ENCODE results near the gene FBXW12.

FBXW12 gene

GRCh38 chr3:48414376-48415250 lies 42.6 kb downstream of the FBXW12 start:
- no peaks in the 10 kb centered on the region for H3K27me3 ChIP-seq (ENCODE audit: insufficient read depth, low read length)
- H3K4me3 ChIP-seq (ENCODE audit: low read length) = no peak overlapping the region
- no peak overlapping the region for H2AFZ ChIP-seq (ENCODE audit: low read depth, low read length)
- H3K9me3 ChIP-seq (ENCODE audit: low read length) = no peaks in the 10 kb centered on the region
- peaks cover 99% of the 10 kb centered on the region for H3K36me3 ChIP-seq (ENCODE audit: insufficient read depth, low read length)
- H3K4me1 ChIP-seq (ENCODE audit: insufficient read depth, low read length) = no peaks in the 10 kb centered on the region

DNA sequence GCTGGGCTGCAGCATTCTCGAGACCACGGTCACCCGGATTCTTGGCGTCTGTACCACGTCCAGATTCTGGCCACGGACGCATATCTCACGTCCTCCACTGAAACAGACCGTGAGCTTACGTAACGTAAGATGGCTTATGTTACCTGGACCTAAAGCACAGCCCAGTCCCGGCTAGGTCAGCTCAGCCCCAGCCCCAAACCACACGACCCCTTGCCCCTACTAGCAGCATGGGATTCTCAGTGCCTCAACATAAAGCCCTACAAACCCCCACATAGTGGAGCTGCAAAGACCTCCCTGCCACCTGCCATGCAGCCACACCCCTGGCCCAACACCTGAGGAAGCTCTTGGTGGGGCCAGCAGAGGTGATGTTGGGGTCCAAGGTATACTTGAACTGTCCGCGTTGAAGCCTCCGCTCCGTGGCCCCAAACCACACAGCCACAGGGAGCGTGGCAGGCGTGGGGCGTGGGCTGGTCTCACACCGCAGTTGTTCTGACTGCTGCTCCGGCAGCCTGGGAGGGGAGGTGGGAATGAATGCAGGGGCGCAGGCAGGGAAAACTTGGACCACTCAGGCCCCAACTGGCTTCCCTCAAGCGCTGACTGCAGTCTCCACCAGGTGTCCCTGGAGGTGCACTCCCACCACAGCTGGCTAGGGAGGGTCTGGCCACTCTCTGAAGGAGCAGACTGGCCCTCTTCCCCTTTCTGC lies 43.4 kb downstream of the FBXW12 start:
- Histone ChIP-seq H3K27me3 (ENCODE audit: insufficient read depth, low read length) (no peaks in the 10 kb centered on the region), H2AFZ (ENCODE audit: low read depth, low read length) (no peak overlapping the region), H3K4me1 (ENCODE audit: insufficient read depth, low read length) (no peaks in the 10 kb centered on the region), H3K9me3 (ENCODE audit: low read length) (no peaks in the 10 kb centered on the region), H3K36me3 (ENCODE audit: insufficient read depth, low read length) (peaks cover 99% of the 10 kb centered on the region), H3K4me3 (ENCODE audit: low read length) (no peak overlapping the region)

DNA sequence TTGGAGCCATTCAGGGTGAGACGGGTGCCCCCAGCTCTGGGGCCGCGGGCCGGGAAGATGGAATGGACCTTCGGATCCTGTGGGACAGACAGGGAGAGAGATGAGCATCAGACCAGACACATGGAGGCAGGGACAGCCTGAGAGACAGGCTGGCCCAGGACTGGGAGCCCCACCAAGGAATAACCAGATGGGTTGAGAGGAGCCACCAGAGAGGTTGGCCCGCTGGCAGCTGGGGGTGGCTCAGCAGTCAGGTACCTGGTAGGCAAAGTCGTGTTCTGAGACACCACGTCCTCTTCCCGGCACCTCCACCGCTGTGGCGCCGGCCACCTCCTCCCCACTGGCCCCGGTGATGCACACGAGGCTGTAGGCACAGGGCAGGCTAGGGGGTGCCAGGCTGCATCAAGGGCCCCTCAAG lies 44.1 kb downstream of the FBXW12 start:
- Histone ChIP-seq H3K4me1 (ENCODE audit: insufficient read depth, low read length) (no peaks in the 10 kb centered on the region), H3K36me3 (ENCODE audit: insufficient read depth, low read length) (peaks cover 99% of the 10 kb centered on the region), H3K4me3 (ENCODE audit: low read length) (no peak overlapping the region), H3K27me3 (ENCODE audit: insufficient read depth, low read length) (no peaks in the 10 kb centered on the region), H3K9me3 (ENCODE audit: low read length) (no peaks in the 10 kb centered on the region), H2AFZ (ENCODE audit: low read depth, low read length) (no peak overlapping the region)

GRCh38 chr3:48416546-48416945 lies 44.5 kb downstream of the FBXW12 start:
- Histone ChIP-seq H3K4me3 (ENCODE audit: low read length) (no peak overlapping the region), H3K9me3 (ENCODE audit: low read length) (no peaks in the 10 kb centered on the region), H3K4me1 (ENCODE audit: insufficient read depth, low read length) (no peaks in the 10 kb centered on the region), H2AFZ (ENCODE audit: low read depth, low read length) (no peak overlapping the region), H3K27me3 (ENCODE audit: insufficient read depth, low read length) (no peaks in the 10 kb centered on the region), H3K36me3 (ENCODE audit: insufficient read depth, low read length) (peaks cover 99% of the 10 kb centered on the region)

DNA sequence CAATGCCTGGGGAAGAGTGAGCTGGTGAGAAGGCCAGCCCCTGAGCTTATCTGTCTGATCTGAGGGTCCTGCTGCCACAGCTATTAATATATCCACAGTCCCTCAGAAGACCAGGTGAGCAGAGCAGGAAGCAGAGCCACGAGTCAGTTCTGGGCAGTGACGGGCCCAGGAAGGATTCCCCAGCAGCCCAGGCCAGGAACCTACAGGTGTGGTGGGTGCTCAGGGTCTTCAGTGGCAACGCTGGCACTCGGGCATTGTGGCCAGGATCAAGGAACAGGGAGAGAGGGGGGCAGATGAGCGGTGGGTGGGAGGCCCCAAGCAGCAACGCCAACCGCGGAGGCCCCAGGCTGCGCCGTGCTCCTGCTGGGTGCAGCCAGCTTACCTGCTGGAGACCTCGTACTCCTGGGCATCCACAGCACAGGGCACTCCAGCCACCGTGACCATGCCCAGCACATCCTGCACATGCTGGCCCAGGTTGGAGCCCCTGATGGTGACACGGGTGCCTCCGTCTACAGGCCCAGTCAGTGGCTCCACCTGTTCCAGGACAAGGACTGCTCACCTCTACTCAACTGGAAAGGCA lies 45.6 kb downstream of the FBXW12 start:
- peaks cover 97% of the 10 kb centered on the region for H3K36me3 ChIP-seq (ENCODE audit: insufficient read depth, low read length)
- no peaks in the 10 kb centered on the region for H3K27me3 ChIP-seq (ENCODE audit: insufficient read depth, low read length)
- no peaks in the 10 kb centered on the region for H3K4me1 ChIP-seq (ENCODE audit: insufficient read depth, low read length)

DNA sequence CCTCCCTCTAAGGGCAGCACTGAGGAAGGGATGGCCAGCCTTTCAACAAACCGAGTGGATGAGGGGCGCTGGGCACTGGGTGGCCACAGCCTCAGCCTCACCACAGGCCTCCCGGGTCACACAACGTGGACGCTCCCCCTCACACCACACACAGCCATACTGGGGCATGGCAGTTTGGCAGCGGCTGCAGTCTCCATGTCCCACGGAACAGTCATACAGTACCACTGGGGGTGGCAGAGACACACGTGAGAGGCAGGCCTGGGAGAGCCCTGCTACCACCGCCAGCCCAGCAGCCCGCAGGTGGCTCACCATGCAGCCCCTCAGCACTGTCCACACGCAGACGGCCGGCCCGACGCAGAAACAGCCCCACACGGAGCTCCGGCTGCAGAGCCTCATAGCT lies 46.1 kb downstream of the FBXW12 start:
- no peaks in the 10 kb centered on the region for H3K27me3 ChIP-seq (ENCODE audit: insufficient read depth, low read length)
- H3K36me3 ChIP-seq (ENCODE audit: insufficient read depth, low read length) = peaks cover 97% of the 10 kb centered on the region
- no peaks in the 10 kb centered on the region for H3K4me1 ChIP-seq (ENCODE audit: insufficient read depth, low read length)
- H3K4me3 ChIP-seq (ENCODE audit: low read length) = no peak overlapping the region
- H2AFZ ChIP-seq (ENCODE audit: low read depth, low read length) = no peak overlapping the region
- no peaks in the 10 kb centered on the region for H3K9me3 ChIP-seq (ENCODE audit: low read length)

More for the DNA sequence above, 45.6 kb downstream of the FBXW12 start:
- no peaks in the 10 kb centered on the region for H3K9me3 ChIP-seq (ENCODE audit: low read length)
- no peak overlapping the region for H2AFZ ChIP-seq (ENCODE audit: low read depth, low read length)
- H3K4me3 ChIP-seq (ENCODE audit: low read length) = no peak overlapping the region

GRCh38 chr3:48418651-48419050 lies 46.6 kb downstream of the FBXW12 start:
- no peaks in the 10 kb centered on the region for H3K27me3 ChIP-seq (ENCODE audit: insufficient read depth, low read length)
- no peak overlapping the region for H2AFZ ChIP-seq (ENCODE audit: low read depth, low read length)
- peaks cover 97% of the 10 kb centered on the region for H3K36me3 ChIP-seq (ENCODE audit: insufficient read depth, low read length)
- H3K4me3 ChIP-seq (ENCODE audit: low read length) = no peak overlapping the region
- no peaks in the 10 kb centered on the region for H3K9me3 ChIP-seq (ENCODE audit: low read length)
- H3K4me1 ChIP-seq (ENCODE audit: insufficient read depth, low read length) = no peaks in the 10 kb centered on the region

DNA sequence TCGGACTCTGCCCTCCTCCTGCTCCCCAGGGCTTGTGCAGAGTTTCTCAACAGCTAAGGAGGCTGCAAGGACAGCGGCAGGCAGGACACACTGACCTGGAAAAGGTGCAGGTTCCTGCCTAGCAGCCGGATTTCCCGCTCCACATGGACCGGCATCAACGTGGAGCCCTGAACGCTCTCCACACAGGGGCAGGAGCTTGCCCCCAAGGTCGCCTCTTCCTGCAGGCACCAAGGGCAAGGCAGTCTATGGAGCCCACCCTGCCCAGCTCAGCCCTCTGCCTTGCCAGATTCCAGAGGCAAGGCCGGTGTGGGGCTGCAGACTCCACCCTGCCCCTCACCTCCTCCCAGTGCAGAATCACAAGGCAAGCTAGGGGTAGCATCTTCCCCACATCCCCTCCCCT lies 47.1 kb downstream of the FBXW12 start:
- H3K4me1 ChIP-seq (ENCODE audit: insufficient read depth, low read length) = no peaks in the 10 kb centered on the region
- no peak overlapping the region for H2AFZ ChIP-seq (ENCODE audit: low read depth, low read length)

GRCh38 chr3:48419597-48419996 lies 47.6 kb downstream of the FBXW12 start:
- no peaks in the 10 kb centered on the region for H3K27me3 ChIP-seq (ENCODE audit: insufficient read depth, low read length)
- no peaks in the 10 kb centered on the region for H3K4me1 ChIP-seq (ENCODE audit: insufficient read depth, low read length)
- no peak overlapping the region for H3K4me3 ChIP-seq (ENCODE audit: low read length)
- H3K9me3 ChIP-seq (ENCODE audit: low read length) = no peaks in the 10 kb centered on the region
- peaks cover 98% of the 10 kb centered on the region for H3K36me3 ChIP-seq (ENCODE audit: insufficient read depth, low read length)
- no peak overlapping the region for H2AFZ ChIP-seq (ENCODE audit: low read depth, low read length)

More for the DNA sequence above, 47.1 kb downstream of the FBXW12 start:
- no peaks in the 10 kb centered on the region for H3K27me3 ChIP-seq (ENCODE audit: insufficient read depth, low read length)
- H3K9me3 ChIP-seq (ENCODE audit: low read length) = no peaks in the 10 kb centered on the region
- H3K4me3 ChIP-seq (ENCODE audit: low read length) = no peak overlapping the region
- peaks cover 97% of the 10 kb centered on the region for H3K36me3 ChIP-seq (ENCODE audit: insufficient read depth, low read length)

GRCh38 chr3:48420561-48420960 lies 48.5 kb downstream of the FBXW12 start:
- H3K9me3 ChIP-seq (ENCODE audit: low read length) = no peaks in the 10 kb centered on the region
- H3K36me3 ChIP-seq (ENCODE audit: insufficient read depth, low read length) = peaks cover 94% of the 10 kb centered on the region
- H3K4me1 ChIP-seq (ENCODE audit: insufficient read depth, low read length) = peaks cover 2% of the 10 kb centered on the region
- no peak overlapping the region for H2AFZ ChIP-seq (ENCODE audit: low read depth, low read length)
- H3K4me3 ChIP-seq (ENCODE audit: low read length) = no peak overlapping the region
- H3K27me3 ChIP-seq (ENCODE audit: insufficient read depth, low read length) = no peaks in the 10 kb centered on the region

DNA sequence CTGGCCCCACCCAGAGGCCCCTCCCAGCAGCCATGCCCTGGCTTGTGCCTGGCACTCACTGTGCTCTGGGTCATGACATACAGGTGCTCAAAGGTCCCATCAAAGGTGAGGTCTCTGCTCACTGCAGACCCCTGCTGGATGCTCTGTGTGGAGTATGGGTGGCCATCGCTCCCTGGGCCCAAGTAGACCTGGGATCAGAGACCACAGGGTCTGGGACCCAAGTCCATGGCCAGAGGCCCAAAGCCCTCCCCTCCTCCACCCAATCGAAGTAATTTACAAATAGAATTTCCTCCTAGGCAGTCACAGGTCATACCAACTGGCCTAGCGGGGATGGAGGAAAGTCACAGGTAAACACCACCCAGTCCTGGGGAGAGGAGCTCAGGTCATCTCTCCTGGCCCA lies 50.3 kb downstream of the FBXW12 start:
- H3K36me3 ChIP-seq (ENCODE audit: insufficient read depth, low read length) = peaks cover 77% of the 10 kb centered on the region
- H3K27me3 ChIP-seq (ENCODE audit: insufficient read depth, low read length) = no peaks in the 10 kb centered on the region
- H2AFZ ChIP-seq (ENCODE audit: low read depth, low read length) = no peak overlapping the region
- H3K9me3 ChIP-seq (ENCODE audit: low read length) = no peaks in the 10 kb centered on the region
- no peak overlapping the region for H3K4me3 ChIP-seq (ENCODE audit: low read length)
- H3K4me1 ChIP-seq (ENCODE audit: insufficient read depth, low read length) = peaks cover 16% of the 10 kb centered on the region

DNA sequence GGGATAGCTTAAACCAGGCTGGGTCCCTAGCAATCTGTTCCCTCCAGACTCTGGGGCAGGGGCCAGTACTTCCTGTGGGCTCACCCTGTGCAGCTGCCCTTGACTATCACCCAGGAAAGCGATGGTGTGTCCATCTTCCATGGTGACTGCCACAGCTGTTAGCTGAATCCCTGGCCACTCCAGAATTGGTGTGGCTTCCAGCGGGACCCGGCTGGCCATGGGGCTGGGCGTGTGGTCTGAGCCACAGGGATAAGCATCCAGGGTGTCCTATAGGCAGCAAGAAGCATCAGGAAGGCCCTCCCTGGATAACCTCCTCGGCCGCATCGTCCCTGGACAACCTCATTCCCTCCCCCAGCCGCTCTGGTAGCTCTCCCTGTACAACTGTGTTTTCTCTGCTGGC lies 50.7 kb downstream of the FBXW12 start:
- no peak overlapping the region for H3K4me3 ChIP-seq (ENCODE audit: low read length)
- H3K36me3 ChIP-seq (ENCODE audit: insufficient read depth, low read length) = peaks cover 73% of the 10 kb centered on the region
- no peaks in the 10 kb centered on the region for H3K27me3 ChIP-seq (ENCODE audit: insufficient read depth, low read length)
- no peak overlapping the region for H2AFZ ChIP-seq (ENCODE audit: low read depth, low read length)
- no peaks in the 10 kb centered on the region for H3K9me3 ChIP-seq (ENCODE audit: low read length)
- peaks cover 20% of the 10 kb centered on the region for H3K4me1 ChIP-seq (ENCODE audit: insufficient read depth, low read length)

- Histone ChIP-seq H3K4me1 (ENCODE audit: insufficient read depth, low read length) (peaks cover 27% of the 10 kb centered on the region), H2AFZ (ENCODE audit: low read depth, low read length) (no peak overlapping the region), H3K9me3 (ENCODE audit: low read length) (no peaks in the 10 kb centered on the region), H3K27me3 (ENCODE audit: insufficient read depth, low read length) (no peaks in the 10 kb centered on the region), H3K36me3 (ENCODE audit: insufficient read depth, low read length) (peaks cover 66% of the 10 kb centered on the region), H3K4me3 (ENCODE audit: low read length) (no peak overlapping the region)
These were observed 51.3 kb downstream of the FBXW12 start for GRCh38 chr3:48423241-48423882.
